GM12878 (cell line): ENCODE measurements around the gene EIF2B1. TPM values are rescaled to one million over a fixed set of nuclear protein-coding genes. Genes with fewer than 3 reads are reported as not detected.

Experiments used
- BACH1 ChIP-seq: fragments of 450-650 bp; IDR thresholded peaks from 2 replicates; pipeline ENCODE4 v1.6.1; 2017; ENCODE audit warnings: mild to moderate bottlenecking, borderline replicate concordance
- ZBTB4 ChIP-seq: fragments of 450-650 bp; formaldehyde crosslinking; IDR thresholded peaks from 2 replicates; pipeline ENCODE4 v1.4.0; 2022; ENCODE audit warnings: mild to moderate bottlenecking, moderate library complexity
- polyA plus RNA-seq, 11 experiments: library from polyadenylated mRNA; depleted of rRNA in 4 of 11; unstranded in 6 of 11; stranded (reverse) in 5 of 11; fragments of >200 nt; fragmentation: Nextera tagmentation in 4 of 11; fragmentation: Illumina TruSeq in 1 of 11; extraction: Ambion mirVana in 4 of 11; extraction: Trizol in 1 of 11; gene quantifications; 1 replicate in 1 of 11; 2 replicates in 10 of 11; pipeline versions ENCODE4 v1.2.1 to v1.2.3, GENCODE V29; 2011 to 2016; ENCODE audit warnings: inconsistent platforms in 2 of 11, missing spikeins in 2 of 11, low read depth in 1 of 11
- total RNA-seq, 4 experiments: library from RNA; depleted of rRNA in 3 of 4; stranded (reverse); fragments of >200 nt in 3 of 4; fragmentation: Illumina TruSeq in 1 of 4; extraction: Trizol in 1 of 4; gene quantifications; 2 replicates each; pipeline versions ENCODE4 v1.2.1 to v1.2.3, GENCODE V29; 2013 to 2021
- TF ChIP-seq, protein P1 (sequence below): fragments of 450-650 bp; IDR thresholded peaks from 2 replicates; pipeline ENCODE4 v1.6.1; 2017; ENCODE audit warnings: mild to moderate bottlenecking, moderate library complexity
- TF ChIP-seq, protein P2 (sequence below): fragments of 450-650 bp; IDR thresholded peaks from 2 replicates; pipeline ENCODE4 v1.6.1; 2017; ENCODE audit warnings: mild to moderate bottlenecking, moderate library complexity

The EIF2B1 gene
- total and polyA plus RNA-seq, 10 of the 15 experiments (the other 5 are each of a cell fraction or from before 2014, with no cell fraction given) = 17.6 to 131 (median 49.1) TPM

DNA sequence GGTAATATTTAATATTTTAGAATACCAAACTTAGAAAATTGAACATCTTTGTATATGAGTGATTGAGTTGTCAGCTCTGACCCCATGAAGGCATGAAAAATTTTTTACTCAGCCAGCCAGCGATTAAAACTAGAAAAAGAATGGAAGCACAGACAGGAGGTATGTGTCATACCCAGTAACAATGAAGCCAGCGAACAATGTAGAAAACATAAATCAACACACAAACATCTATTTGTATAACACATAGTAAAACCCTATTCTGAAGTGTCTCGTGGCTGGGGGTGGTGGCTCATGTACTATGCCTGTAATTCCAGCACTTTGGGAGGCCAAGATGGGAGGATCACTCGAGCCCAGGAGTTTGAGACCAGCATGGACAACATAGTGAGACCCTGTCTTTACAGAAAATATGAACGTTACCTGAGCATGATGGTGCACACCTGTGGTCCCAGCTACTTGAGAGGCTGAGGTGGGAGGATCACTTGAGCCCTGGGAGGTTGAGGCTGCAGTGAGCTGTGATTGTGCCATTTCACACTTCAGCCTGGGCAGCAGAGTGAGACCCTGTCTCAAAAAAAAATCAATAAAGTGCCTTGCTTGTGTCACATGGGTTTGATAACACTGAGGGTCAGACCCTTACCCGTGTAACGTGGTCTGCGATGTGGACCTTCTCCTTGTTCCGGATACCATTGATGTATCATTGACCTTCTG is 43.3 kb upstream of the EIF2B1 start (continued):
- TF ChIP-seq, protein P1, sequence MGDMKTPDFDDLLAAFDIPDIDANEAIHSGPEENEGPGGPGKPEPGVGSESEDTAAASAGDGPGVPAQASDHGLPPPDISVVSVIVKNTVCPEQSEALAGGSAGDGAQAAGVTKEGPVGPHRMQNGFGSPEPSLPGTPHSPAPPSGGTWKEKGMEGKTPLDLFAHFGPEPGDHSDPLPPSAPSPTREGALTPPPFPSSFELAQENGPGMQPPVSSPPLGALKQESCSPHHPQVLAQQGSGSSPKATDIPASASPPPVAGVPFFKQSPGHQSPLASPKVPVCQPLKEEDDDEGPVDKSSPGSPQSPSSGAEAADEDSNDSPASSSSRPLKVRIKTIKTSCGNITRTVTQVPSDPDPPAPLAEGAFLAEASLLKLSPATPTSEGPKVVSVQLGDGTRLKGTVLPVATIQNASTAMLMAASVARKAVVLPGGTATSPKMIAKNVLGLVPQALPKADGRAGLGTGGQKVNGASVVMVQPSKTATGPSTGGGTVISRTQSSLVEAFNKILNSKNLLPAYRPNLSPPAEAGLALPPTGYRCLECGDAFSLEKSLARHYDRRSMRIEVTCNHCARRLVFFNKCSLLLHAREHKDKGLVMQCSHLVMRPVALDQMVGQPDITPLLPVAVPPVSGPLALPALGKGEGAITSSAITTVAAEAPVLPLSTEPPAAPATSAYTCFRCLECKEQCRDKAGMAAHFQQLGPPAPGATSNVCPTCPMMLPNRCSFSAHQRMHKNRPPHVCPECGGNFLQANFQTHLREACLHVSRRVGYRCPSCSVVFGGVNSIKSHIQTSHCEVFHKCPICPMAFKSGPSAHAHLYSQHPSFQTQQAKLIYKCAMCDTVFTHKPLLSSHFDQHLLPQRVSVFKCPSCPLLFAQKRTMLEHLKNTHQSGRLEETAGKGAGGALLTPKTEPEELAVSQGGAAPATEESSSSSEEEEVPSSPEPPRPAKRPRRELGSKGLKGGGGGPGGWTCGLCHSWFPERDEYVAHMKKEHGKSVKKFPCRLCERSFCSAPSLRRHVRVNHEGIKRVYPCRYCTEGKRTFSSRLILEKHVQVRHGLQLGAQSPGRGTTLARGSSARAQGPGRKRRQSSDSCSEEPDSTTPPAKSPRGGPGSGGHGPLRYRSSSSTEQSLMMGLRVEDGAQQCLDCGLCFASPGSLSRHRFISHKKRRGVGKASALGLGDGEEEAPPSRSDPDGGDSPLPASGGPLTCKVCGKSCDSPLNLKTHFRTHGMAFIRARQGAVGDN = no peak
- TF ChIP-seq, protein P2, sequence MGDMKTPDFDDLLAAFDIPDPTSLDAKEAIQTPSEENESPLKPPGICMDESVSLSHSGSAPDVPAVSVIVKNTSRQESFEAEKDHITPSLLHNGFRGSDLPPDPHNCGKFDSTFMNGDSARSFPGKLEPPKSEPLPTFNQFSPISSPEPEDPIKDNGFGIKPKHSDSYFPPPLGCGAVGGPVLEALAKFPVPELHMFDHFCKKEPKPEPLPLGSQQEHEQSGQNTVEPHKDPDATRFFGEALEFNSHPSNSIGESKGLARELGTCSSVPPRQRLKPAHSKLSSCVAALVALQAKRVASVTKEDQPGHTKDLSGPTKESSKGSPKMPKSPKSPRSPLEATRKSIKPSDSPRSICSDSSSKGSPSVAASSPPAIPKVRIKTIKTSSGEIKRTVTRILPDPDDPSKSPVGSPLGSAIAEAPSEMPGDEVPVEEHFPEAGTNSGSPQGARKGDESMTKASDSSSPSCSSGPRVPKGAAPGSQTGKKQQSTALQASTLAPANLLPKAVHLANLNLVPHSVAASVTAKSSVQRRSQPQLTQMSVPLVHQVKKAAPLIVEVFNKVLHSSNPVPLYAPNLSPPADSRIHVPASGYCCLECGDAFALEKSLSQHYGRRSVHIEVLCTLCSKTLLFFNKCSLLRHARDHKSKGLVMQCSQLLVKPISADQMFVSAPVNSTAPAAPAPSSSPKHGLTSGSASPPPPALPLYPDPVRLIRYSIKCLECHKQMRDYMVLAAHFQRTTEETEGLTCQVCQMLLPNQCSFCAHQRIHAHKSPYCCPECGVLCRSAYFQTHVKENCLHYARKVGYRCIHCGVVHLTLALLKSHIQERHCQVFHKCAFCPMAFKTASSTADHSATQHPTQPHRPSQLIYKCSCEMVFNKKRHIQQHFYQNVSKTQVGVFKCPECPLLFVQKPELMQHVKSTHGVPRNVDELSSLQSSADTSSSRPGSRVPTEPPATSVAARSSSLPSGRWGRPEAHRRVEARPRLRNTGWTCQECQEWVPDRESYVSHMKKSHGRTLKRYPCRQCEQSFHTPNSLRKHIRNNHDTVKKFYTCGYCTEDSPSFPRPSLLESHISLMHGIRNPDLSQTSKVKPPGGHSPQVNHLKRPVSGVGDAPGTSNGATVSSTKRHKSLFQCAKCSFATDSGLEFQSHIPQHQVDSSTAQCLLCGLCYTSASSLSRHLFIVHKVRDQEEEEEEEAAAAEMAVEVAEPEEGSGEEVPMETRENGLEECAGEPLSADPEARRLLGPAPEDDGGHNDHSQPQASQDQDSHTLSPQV = no peak
- TF ChIP-seq ZBTB4 = no peak
- no peak for TF ChIP-seq BACH1
